ENCODE results near the gene AURKB.

The AURKB gene

DNA sequence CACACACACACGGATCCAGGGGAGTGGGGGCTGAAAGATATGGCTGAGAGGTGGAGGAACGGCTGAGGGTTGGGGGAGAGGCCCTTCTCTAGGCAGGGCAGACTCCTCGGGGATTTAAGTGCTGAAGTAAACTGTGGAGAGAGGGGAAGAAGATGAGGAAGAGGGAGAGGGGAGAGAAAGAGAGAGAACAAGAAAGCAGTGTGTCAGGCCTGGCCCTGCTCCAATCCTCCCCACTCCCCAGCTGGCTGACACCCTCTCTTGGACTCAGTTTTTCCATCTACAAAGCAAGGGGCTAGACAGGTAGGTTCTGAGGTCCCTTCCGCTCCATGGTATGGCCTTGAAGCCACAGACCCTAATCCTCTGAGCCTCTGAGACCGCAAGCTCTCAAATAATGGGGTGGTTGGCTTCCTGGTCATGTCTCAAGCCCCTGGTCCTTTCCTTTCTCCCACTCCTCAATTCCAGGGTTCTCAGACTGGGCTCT lies 49.6 kb downstream of the AURKB start:
- DNase-seq, result no peak

DNA sequence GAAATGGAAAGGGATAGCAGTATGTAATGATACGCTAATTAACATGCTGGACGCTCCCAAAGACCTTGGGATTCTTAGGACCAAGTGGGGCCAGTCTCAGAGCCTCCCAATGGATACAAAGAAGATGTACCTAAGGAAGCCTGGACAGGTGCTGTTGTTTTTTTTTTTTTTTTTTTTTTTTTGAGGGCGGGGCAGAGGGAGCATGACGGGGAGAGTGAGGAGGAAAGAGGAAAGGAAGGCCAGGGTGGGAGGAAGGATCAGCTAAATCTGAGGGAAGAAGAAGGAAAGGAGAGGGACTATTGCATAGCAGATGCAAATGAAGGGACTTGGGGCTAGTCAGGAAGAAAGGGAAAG lies 50.2 kb downstream of the AURKB start:
- no peak for DNase-seq

DNA sequence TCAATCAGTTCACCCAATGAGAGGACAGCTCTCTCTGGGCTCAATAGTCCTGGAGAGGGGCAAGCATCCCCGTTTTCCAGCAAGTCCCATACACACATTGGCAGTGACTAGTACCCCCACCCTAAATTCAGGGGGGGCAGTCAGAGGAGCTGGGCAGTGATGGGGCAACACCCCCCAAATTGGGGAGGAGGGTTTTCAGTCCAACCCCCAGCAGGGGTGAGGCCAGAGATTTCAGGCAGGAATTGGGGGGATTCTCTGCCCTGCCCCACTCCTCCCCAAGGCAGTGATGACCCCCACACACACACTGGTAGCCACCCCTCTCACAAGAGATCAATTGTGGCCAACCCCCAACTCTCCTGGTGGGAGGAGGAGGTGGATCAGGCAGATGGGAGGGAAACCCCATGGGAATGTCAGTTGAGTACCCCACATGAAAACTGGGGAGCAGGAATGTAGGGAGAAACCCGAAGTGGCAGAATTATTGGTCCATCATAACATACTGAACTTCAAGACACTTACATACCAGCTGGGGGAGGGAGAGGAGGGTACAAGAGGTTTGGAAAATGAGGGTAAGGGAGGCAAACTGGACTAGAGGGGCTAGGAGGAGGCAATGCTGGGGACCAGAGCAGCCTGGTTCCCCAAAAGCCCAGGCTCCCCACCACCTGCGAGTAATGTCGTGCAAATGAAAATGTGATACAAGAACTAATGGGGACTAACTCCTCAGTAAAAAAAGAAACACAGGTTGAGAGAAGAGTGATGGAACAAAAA lies 50.7 kb downstream of the AURKB start:
- DNase-seq, result no peak

DNA sequence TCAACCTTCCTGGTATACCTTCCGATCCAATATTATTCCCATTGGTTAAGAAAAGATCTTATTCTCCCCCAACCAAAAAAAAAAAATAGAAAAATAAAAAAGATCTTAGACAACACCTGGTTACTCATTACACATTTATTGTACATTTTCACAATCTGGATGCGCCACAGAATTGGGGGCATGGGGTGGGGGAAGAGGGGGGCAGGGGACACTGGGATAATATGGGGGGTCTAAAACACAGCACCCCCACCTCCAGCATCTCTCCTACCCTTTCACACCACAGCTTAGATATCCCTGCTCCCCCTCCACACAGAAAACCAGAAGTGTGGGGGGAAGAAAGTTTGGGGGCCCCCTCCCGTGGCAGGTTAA lies 51.4 kb downstream of the AURKB start:
- no peak for DNase-seq

DNA sequence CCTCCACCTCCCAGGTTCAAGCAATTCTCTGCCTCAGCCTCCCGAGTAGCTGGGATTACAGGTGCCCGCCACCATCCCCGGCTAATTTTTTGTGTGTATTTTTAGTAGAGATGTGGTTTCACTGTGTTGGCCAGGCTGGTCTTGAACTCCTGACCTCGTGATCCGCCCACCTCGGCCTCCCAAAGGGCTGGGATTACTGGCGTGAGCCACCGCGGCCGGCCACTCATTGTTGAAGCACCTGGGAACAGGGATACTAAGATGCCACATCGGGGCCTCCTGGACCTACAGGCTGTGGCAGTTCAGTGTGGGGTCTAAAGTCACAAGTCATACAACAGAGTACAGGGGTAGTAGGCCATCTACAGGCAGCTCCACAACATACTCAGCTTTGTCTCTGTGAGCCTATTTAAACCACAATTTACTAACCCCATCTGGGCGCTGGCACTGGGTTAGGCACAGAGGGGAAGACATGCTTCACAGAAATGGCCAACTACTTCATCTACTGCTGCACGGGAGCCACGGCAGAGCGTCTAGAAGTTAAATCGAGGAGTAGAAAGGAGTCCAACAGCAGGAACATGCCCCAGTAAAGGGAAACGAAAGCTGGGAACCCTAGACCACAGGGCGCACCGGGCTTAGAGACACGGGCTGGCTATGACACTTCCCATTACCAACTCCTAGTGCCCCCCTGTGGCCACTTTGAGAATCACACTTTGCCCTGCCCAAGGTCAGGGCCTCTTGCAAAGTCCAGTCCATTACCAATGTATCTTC lies 51.9 kb downstream of the AURKB start:
- peak; percentile 66 for DNase-seq

DNA sequence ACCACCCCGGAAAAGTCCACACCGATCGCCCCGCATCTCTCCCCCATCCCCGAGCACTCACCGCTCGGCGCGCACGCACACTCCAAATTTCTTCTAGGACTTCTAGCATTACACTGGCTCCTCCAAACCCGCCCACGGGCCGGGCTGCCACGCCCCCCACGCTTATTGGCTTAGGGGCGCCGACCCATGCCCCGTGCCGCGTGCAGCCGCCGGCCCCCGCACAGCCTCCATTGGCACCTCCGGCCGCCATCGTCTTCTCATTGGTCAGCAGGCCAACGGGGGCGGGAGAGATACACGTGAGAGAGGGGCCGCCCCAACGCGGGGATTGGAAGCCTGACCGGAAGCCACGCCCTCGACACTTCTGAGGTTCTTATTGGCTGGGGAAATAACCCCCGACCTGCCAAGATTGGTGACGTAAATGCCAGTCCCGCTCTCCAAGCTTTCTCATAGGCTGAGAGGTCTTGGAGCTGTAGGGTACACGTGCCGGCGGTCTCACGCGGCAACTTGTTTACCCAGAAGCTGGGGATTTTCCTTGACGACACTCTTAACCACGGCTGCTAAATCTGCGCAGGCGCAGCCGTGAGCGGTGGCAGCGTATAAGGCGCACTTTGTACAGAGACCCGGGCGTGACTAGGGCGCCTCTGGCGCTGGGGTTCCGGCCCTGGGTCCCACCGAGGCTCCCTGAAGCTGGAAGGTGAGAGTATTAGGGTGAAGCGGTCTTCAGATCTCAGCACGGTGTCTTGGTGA lies 54.0 kb downstream of the AURKB start:
- DNase-seq, result peak; percentile 100

DNA sequence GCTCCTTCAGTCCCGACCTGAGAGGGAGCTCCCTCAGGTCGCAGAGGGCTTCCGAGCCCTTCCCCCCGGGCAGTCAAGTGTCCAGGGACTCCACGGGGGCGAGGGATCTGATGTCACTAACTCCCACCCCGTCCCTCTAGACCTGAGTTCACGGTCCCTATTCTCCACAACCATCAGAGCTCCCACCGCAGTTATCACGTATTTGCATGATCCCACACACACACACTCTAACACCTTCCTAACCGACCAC lies 54.5 kb downstream of the AURKB start:
- no peak for DNase-seq

DNA sequence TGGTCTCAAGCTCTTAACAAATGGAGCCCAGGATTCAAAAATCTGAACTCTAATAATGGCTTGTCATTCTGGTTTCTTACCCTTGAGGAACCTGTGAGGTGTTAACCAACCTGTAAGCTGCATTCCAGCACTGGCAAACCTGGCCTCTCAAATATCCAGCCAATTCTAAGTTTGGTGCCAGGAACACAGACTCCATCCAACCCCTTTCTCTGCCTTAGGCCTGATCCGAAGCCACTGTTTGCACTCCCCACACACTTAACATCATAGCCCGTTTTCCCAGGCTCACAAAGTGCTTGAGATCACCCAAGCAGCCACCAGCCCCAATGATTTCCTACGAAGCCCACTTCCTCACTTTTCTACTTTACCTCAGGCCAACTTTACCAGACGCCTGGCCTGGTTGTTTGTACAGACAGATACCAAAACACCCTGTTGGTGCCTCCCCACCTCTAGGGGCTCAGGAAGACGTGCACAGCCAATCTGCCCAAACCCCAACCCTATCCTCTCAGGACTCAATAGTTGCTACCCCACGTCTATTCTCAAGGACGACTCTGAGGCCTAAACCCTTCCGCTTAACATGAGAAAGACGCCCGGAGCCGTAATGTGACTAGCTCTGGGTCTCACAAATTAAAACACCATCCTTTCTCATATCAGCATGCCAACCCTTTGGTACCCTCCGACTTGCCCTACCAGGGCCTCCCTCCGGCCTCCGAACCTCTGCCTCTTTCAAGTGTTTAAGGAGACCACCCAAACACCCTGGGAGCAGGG lies 55.0 kb downstream of the AURKB start:
- no peak for DNase-seq
